ENCODE data around the gene SLC30A1. TPM values are rescaled to one million over a fixed set of nuclear protein-coding genes. Genes with fewer than 3 reads are reported as not detected.
A peak's percentile ranks its signal among the peaks of the same experiment; 100 is the strongest.
"Not testable (repeated sequence)": the region's sequence is repeated elsewhere in the genome, so short reads cannot be mapped to it uniquely, and the experiment has no call there.

SLC30A1 gene
- total and polyA plus RNA-seq, 4 donors, result 3.1 to 26.3 (median 14.4) TPM

DNA sequence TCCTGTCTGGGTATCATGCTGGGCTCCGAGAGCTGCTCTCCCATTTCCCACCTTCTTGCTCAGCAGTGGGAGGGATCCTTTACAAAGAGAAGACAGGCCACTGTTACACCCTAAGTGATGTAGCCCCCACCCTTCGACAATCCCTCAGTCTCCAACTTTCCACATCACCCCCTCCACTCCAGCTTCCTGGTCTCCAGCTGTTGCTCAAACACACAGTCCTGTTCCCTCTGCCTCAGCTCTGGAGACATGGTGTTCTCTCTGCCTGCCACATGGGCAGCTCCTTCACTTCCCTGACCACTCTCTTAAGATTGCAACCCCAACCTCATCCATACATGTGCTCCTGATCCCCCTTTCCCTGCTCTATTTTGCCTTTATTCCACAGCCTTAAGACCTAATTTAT is 37.7 kb downstream of the SLC30A1 start:
- DNase-seq, result peak in 1 of 3 donors; percentile 53
- TF ChIP-seq, protein P1, sequence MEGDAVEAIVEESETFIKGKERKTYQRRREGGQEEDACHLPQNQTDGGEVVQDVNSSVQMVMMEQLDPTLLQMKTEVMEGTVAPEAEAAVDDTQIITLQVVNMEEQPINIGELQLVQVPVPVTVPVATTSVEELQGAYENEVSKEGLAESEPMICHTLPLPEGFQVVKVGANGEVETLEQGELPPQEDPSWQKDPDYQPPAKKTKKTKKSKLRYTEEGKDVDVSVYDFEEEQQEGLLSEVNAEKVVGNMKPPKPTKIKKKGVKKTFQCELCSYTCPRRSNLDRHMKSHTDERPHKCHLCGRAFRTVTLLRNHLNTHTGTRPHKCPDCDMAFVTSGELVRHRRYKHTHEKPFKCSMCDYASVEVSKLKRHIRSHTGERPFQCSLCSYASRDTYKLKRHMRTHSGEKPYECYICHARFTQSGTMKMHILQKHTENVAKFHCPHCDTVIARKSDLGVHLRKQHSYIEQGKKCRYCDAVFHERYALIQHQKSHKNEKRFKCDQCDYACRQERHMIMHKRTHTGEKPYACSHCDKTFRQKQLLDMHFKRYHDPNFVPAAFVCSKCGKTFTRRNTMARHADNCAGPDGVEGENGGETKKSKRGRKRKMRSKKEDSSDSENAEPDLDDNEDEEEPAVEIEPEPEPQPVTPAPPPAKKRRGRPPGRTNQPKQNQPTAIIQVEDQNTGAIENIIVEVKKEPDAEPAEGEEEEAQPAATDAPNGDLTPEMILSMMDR (IDR thresholded peaks at IDR 0.05; ENCODE audit: control extremely low read depth, extremely low read depth), result no peak
- peaks cover 0 to 9% (median 7%) of the 10 kb centered on the region in 5 donors for H3K4me1 ChIP-seq (ENCODE audit: control insufficient read depth in 5 of 5, insufficient read depth in 5 of 5, low read length in 5 of 5)
- 76 to 87% methylated on average over 2 of the region's 2 CpGs for WGBS, 2 donors
- no peak overlapping the region for H3K27ac ChIP-seq (ENCODE audit: low read depth in 1 of 2, low read length in 1 of 2)
- no peaks in the 10 kb centered on the region for H3K36me3 ChIP-seq (ENCODE audit: control insufficient read depth in 4 of 4, insufficient read depth in 4 of 4, low read length in 4 of 4)
- no peak for ATAC-seq (ENCODE audit: insufficient read depth, low FRiP score)
- peaks cover 0 to 3% (median 0%) of the 10 kb centered on the region in 4 donors for H3K9me3 ChIP-seq (ENCODE audit: control insufficient read depth in 4 of 4, insufficient read depth in 3 of 4, low read length in 3 of 4)
- no peak overlapping the region for H3K4me3 ChIP-seq
- no peaks in the 10 kb centered on the region for H3K27me3 ChIP-seq (ENCODE audit: control insufficient read depth in 3 of 3, insufficient read depth in 3 of 3, low read length in 2 of 3)
- no peak overlapping the region for H3K9ac ChIP-seq (ENCODE audit: insufficient read depth in 1 of 2, low read length in 2 of 2)

DNA sequence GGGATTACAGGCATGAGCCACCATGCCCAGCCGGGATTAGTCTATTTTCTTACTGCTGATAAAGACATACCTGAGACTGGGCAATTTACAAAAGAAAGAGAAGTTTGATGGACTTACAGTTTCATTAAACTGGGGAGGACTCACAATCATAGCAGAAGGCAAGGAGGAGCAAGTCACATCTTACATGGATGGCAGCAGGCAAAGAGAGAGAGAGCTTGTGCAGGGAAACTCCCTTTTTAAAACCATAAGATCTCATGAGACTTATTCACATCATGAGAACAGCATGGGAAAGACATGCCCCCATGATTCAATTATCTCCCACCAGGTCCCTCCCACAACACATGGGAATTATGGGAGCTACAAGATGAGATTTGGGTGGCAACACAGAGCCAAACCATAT is 38.1 kb downstream of the SLC30A1 start:
- H3K27me3 ChIP-seq (ENCODE audit: control insufficient read depth in 3 of 3, insufficient read depth in 3 of 3, low read length in 2 of 3); DNase-seq; H3K9ac ChIP-seq (ENCODE audit: insufficient read depth in 1 of 2, low read length in 2 of 2); H3K4me3 ChIP-seq; H3K4me1 ChIP-seq (ENCODE audit: control insufficient read depth in 5 of 5, insufficient read depth in 5 of 5, low read length in 5 of 5); ATAC-seq (ENCODE audit: insufficient read depth, low FRiP score); H3K9me3 ChIP-seq (ENCODE audit: control insufficient read depth in 4 of 4, insufficient read depth in 3 of 4, low read length in 3 of 4); H3K36me3 ChIP-seq (ENCODE audit: control insufficient read depth in 4 of 4, insufficient read depth in 4 of 4, low read length in 4 of 4); H3K27ac ChIP-seq (ENCODE audit: low read depth in 1 of 2, low read length in 1 of 2): not testable (repeated sequence)
- WGBS, 2 donors, result 91 to 96% methylated on average over 1 of the region's 1 CpG

DNA sequence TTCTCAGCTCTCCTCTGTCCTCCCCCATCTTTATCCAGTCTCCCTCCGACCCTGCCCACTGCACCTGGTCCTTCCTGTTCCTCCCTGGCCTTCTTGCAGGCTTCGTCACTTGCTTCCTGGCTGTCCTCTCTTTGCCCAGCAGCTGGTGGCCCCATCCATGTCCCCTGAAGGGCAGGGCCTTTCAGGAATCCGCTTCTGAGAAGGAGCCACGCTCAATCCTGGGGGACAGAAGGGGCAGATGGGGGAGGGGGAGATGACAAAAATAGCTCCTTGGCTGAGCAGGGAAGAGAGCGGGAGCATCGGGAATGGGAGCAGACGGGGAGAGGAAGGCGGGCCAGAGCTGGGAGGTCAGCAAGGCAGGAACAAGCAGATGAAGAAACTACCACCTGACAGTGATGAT is 40.7 kb downstream of the SLC30A1 start:
- Histone ChIP-seq H3K9ac (ENCODE audit: insufficient read depth in 1 of 2, low read length in 2 of 2) (no peak overlapping the region), H3K9me3 (ENCODE audit: control insufficient read depth in 4 of 4, insufficient read depth in 3 of 4, low read length in 3 of 4) (peaks cover 0 to 3% (median 0%) of the 10 kb centered on the region in 4 donors), H3K27me3 (ENCODE audit: control insufficient read depth in 3 of 3, insufficient read depth in 3 of 3, low read length in 2 of 3) (no peaks in the 10 kb centered on the region), H3K27ac (ENCODE audit: low read depth in 1 of 2, low read length in 1 of 2) (no peak overlapping the region), H3K4me3 (no peak overlapping the region), H3K36me3 (ENCODE audit: control insufficient read depth in 4 of 4, insufficient read depth in 4 of 4, low read length in 4 of 4) (no peaks in the 10 kb centered on the region), H3K4me1 (ENCODE audit: control insufficient read depth in 5 of 5, insufficient read depth in 5 of 5, low read length in 5 of 5) (peaks cover 0 to 9% (median 7%) of the 10 kb centered on the region in 5 donors)
- ATAC-seq (ENCODE audit: insufficient read depth, low FRiP score) (no peak), DNase-seq (no peak)
- TF ChIP-seq, protein P1 (IDR thresholded peaks at IDR 0.05; ENCODE audit: control extremely low read depth, extremely low read depth), result no peak
- 79 to 81% methylated on average over 8 of the region's 8 CpGs for WGBS, 2 donors

DNA sequence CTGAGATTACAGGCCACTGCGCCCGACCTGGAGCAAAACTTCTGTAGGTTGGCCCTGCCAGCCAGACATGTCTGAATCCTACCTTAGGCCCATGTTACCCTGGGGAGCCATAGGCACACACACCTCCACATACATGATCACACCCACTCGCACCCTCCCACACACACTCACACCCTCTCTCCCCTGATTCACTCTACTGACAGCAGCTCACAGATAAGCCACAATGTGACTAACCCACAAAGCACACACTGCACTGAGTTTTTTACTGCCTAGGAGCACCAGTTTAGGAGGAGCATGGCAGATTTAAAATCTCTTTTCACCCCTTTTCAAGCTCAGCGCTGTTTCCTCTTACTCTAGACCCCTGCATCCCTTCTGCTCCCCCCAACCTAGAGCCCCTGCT is 41.7 kb downstream of the SLC30A1 start:
- peak; percentile 53 for ATAC-seq (ENCODE audit: insufficient read depth, low FRiP score)
- 93 to 96% methylated on average over 4 of the region's 4 CpGs for WGBS, 2 donors
- no peaks in the 10 kb centered on the region for H3K27me3 ChIP-seq (ENCODE audit: control insufficient read depth in 3 of 3, insufficient read depth in 3 of 3, low read length in 2 of 3)
- H3K27ac ChIP-seq (ENCODE audit: low read depth in 1 of 2, low read length in 1 of 2), result no peak overlapping the region
- no peaks in the 10 kb centered on the region for H3K36me3 ChIP-seq (ENCODE audit: control insufficient read depth in 4 of 4, insufficient read depth in 4 of 4, low read length in 4 of 4)
- DNase-seq, result no peak
- peaks cover 0 to 8% (median 4%) of the 10 kb centered on the region in 5 donors for H3K4me1 ChIP-seq (ENCODE audit: control insufficient read depth in 5 of 5, insufficient read depth in 5 of 5, low read length in 5 of 5)
- no peak overlapping the region for H3K9ac ChIP-seq (ENCODE audit: insufficient read depth in 1 of 2, low read length in 2 of 2)
- TF ChIP-seq, protein P1 (IDR thresholded peaks at IDR 0.05; ENCODE audit: control extremely low read depth, extremely low read depth), result no peak
- no peak overlapping the region for H3K4me3 ChIP-seq
- H3K9me3 ChIP-seq (ENCODE audit: control insufficient read depth in 4 of 4, insufficient read depth in 3 of 4, low read length in 3 of 4), result peaks cover 0 to 3% (median 0%) of the 10 kb centered on the region in 4 donors

All from lung (tissue), 12 donors.